ENCODE results near the gene ALLC.

ALLC gene

DNA sequence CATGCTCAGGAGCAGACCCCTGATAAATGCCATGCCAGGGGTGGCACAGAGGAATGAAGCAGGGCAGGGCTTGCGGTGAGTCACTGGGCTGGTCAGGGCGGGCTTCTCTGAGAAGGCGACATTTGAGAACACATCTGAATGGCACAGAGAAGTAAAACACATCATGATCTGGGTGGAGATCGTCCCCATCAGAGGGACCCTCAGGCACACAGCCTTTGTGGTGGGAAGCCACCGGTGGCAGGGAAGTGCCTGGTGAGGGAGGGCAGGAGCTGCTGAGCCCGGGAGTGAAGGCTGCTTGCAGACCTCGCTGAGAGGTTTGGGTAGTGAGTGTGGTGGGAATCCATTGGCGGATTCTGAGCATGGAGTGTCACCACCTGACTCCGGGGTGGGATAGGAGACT, 89.8 kb downstream of the ALLC start:
- Histone ChIP-seq H3K36me3 (ENCODE audit: low read length) (no peaks in the 10 kb centered on the region), H3K79me2 (ENCODE audit: insufficient read depth, low read length) (no peaks in the 10 kb centered on the region), H3K9ac (ENCODE audit: low read length) (no peak overlapping the region), H3F3A (ENCODE audit: insufficient read depth) (no peaks in the 10 kb centered on the region), H3K9me2 (replicated peaks; ENCODE audit: insufficient read depth, low read length) (no peaks in the 10 kb centered on the region), H2AFZ (ENCODE audit: low read depth, low read length, severe bottlenecking) (no peak overlapping the region), H3K9me3 (ENCODE audit: insufficient read depth, low read length) (no peaks in the 10 kb centered on the region), H3K27ac (ENCODE audit: low read depth, low read length) (no peak overlapping the region), H3K4me3 (ENCODE audit: insufficient read depth, low read length, poor library complexity, severe bottlenecking) (no peak overlapping the region), H3K27me3 (ENCODE audit: low read length) (no peaks in the 10 kb centered on the region), H3K4me2 (ENCODE audit: low read depth, low read length, poor library complexity, severe bottlenecking) (no peak overlapping the region), H4K20me1 (ENCODE audit: low read depth, low read length) (no peaks in the 10 kb centered on the region)
- TF ChIP-seq, protein P1, sequence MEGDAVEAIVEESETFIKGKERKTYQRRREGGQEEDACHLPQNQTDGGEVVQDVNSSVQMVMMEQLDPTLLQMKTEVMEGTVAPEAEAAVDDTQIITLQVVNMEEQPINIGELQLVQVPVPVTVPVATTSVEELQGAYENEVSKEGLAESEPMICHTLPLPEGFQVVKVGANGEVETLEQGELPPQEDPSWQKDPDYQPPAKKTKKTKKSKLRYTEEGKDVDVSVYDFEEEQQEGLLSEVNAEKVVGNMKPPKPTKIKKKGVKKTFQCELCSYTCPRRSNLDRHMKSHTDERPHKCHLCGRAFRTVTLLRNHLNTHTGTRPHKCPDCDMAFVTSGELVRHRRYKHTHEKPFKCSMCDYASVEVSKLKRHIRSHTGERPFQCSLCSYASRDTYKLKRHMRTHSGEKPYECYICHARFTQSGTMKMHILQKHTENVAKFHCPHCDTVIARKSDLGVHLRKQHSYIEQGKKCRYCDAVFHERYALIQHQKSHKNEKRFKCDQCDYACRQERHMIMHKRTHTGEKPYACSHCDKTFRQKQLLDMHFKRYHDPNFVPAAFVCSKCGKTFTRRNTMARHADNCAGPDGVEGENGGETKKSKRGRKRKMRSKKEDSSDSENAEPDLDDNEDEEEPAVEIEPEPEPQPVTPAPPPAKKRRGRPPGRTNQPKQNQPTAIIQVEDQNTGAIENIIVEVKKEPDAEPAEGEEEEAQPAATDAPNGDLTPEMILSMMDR (IDR thresholded peaks at IDR 0.05; ENCODE audit: insufficient read depth, low read length, poor library complexity, severe bottlenecking): no peak
- TF ChIP-seq EZH2phosphoT487 (conservative IDR thresholded peaks at IDR 0.05; ENCODE audit: low read length): no peak

DNA sequence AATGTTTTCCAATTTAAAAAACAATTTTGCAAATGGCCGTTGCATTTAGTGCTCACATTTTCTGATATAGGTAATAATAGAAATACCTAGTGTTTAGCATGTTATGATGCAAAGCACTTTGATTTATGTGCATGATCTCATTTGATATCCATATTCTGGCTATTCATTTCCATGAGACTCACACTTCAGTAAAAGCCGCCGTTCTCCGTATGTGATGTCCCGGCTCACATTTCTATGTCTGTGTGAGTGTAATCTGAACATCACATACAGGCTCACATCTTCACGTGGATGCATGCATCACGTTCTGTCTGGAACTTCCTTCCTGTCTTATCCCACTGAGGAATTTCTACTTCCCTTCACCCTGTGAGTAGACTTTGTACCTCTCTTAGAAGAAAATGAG, 91.2 kb downstream of the ALLC start:
- Histone ChIP-seq H3K79me2 (ENCODE audit: insufficient read depth, low read length) (no peaks in the 10 kb centered on the region), H3K27ac (ENCODE audit: low read depth, low read length) (no peak overlapping the region), H3K27me3 (ENCODE audit: low read length) (no peaks in the 10 kb centered on the region), H3F3A (ENCODE audit: insufficient read depth) (no peaks in the 10 kb centered on the region), H3K36me3 (ENCODE audit: low read length) (no peaks in the 10 kb centered on the region), H3K4me3 (ENCODE audit: insufficient read depth, low read length, poor library complexity, severe bottlenecking) (no peak overlapping the region), H3K9me2 (replicated peaks; ENCODE audit: insufficient read depth, low read length) (no peaks in the 10 kb centered on the region), H3K9ac (ENCODE audit: low read length) (no peak overlapping the region), H2AFZ (ENCODE audit: low read depth, low read length, severe bottlenecking) (no peak overlapping the region), H3K4me2 (ENCODE audit: low read depth, low read length, poor library complexity, severe bottlenecking) (no peak overlapping the region), H3K9me3 (ENCODE audit: insufficient read depth, low read length) (no peaks in the 10 kb centered on the region), H4K20me1 (ENCODE audit: low read depth, low read length) (no peaks in the 10 kb centered on the region)
- TF ChIP-seq, protein P1 (IDR thresholded peaks at IDR 0.05; ENCODE audit: insufficient read depth, low read length, poor library complexity, severe bottlenecking): no peak
- TF ChIP-seq EZH2phosphoT487 (conservative IDR thresholded peaks at IDR 0.05; ENCODE audit: low read length): no peak

DNA sequence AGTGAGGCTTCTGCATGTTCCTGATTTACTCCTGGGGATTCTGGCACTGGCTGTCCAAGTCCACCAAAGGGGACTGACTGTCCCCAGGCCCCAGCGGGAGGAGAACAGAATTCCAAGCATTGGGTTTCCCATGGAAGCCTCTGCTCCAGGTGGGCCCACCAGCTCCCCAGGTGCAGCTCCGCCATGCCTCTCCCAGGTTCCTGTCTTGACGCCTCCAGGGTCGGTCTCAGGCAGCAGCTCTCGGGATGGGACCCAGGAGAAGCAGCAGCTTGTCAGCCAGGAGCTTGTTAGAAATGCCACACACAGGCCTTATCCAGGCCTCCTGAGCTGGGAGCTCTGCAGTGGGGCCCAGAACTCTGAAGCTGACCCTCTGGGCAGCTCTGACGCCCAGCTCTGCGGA, 93.3 kb downstream of the ALLC start:
- H3K9me3 ChIP-seq (ENCODE audit: insufficient read depth, low read length): no peaks in the 10 kb centered on the region
- no peaks in the 10 kb centered on the region for H3K27me3 ChIP-seq (ENCODE audit: low read length)
- no peak overlapping the region for H3K4me2 ChIP-seq (ENCODE audit: low read depth, low read length, poor library complexity, severe bottlenecking)

More for the DNA sequence above, 93.3 kb downstream of the ALLC start:
- no peaks in the 10 kb centered on the region for H3K9me2 ChIP-seq (replicated peaks; ENCODE audit: insufficient read depth, low read length)
- no peak overlapping the region for H2AFZ ChIP-seq (ENCODE audit: low read depth, low read length, severe bottlenecking)
- H3K79me2 ChIP-seq (ENCODE audit: insufficient read depth, low read length): no peaks in the 10 kb centered on the region
- no peak overlapping the region for H3K27ac ChIP-seq (ENCODE audit: low read depth, low read length)
- no peaks in the 10 kb centered on the region for H4K20me1 ChIP-seq (ENCODE audit: low read depth, low read length)
- no peak overlapping the region for H3K4me3 ChIP-seq (ENCODE audit: insufficient read depth, low read length, poor library complexity, severe bottlenecking)
- TF ChIP-seq, protein P1 (IDR thresholded peaks at IDR 0.05; ENCODE audit: insufficient read depth, low read length, poor library complexity, severe bottlenecking): no peak
- no peak for TF ChIP-seq EZH2phosphoT487 (conservative IDR thresholded peaks at IDR 0.05; ENCODE audit: low read length)
- H3K36me3 ChIP-seq (ENCODE audit: low read length): no peaks in the 10 kb centered on the region
- H3F3A ChIP-seq (ENCODE audit: insufficient read depth): no peaks in the 10 kb centered on the region
- no peak overlapping the region for H3K9ac ChIP-seq (ENCODE audit: low read length)
